Skeletal muscle satellite cell (primary cell): ENCODE data around the gene SMIM5.

Experiments used
- H3K27me3 ChIP-seq: 2 replicates; pipeline ENCODE4 v1.7.0; 2013; ENCODE audit warnings: low read length; ENCODE audit not compliant: control insufficient read depth, insufficient read depth
- H3K36me3 ChIP-seq: 2 replicates; pipeline ENCODE4 v1.7.0; 2013; ENCODE audit warnings: mild to moderate bottlenecking, control low read depth, low read length; ENCODE audit not compliant: insufficient read depth
- H3K4me1 ChIP-seq: 2 replicates; pipeline ENCODE4 v1.7.0; 2013; ENCODE audit warnings: low read length; ENCODE audit not compliant: control insufficient read depth, insufficient read depth
- H3K4me2 ChIP-seq: 2 replicates; pipeline ENCODE4 v1.7.0; 2013; ENCODE audit warnings: mild to moderate bottlenecking, low read length
- H3K4me3 ChIP-seq: 2 replicates; pipeline ENCODE4 v1.7.0; 2013; ENCODE audit warnings: low read length
- H3K9ac ChIP-seq: 2 replicates; pipeline ENCODE4 v1.7.0; 2013; ENCODE audit warnings: mild to moderate bottlenecking, low read depth, low read length, moderate library complexity
- H3K9me3 ChIP-seq: replicated peaks from 2 replicates; pipeline ENCODE4 v1.7.0; 2013; ENCODE audit warnings: mild to moderate bottlenecking, control low read depth, low read length

Gene SMIM5

GRCh38 chr17:75629157-75629556, 4.1 kb upstream of the SMIM5 start:
- H3K4me1 ChIP-seq, result peaks cover 12% of the 10 kb centered on the region
- no peaks in the 10 kb centered on the region for H3K27me3 ChIP-seq
- no peak overlapping the region for H3K4me2 ChIP-seq
- no peaks in the 10 kb centered on the region for H3K9me3 ChIP-seq
- no peaks in the 10 kb centered on the region for H3K36me3 ChIP-seq
- H3K9ac ChIP-seq, result no peak overlapping the region
- H3K4me3 ChIP-seq, result no peak overlapping the region

GRCh38 chr17:75630071-75630917, 2.9 kb upstream of the SMIM5 start:
- no peak overlapping the region for H3K9ac ChIP-seq
- peaks cover 16% of the 10 kb centered on the region for H3K4me1 ChIP-seq
- H3K4me3 ChIP-seq, result no peak overlapping the region
- no peaks in the 10 kb centered on the region for H3K9me3 ChIP-seq
- H3K27me3 ChIP-seq, result no peaks in the 10 kb centered on the region
- H3K4me2 ChIP-seq, result no peak overlapping the region
- no peaks in the 10 kb centered on the region for H3K36me3 ChIP-seq

DNA sequence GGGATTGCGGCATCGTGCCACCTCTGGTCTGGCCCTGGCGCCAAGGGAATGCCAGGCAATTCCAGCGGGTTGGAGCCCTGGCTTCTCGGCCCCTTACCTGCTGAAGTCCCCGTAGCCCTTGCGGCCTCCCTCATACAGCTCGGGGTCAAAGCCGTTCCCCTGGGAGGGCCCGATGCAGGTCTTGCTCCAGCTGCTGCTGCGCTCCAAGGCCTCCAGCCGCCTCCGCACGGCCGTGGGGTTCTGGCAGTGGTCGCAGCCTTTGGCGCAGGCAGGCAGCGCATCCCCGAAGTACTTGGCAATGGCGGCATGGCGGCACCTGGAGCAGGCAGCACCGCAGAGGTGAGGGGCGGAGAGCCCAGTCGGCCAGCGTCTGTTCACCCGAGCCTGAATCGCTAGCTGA, 1.9 kb upstream of the SMIM5 start:
- Histone ChIP-seq H3K27me3 (no peaks in the 10 kb centered on the region), H3K4me2 (no peak overlapping the region), H3K9ac (no peak overlapping the region), H3K4me3 (no peak overlapping the region), H3K4me1 (peaks cover 16% of the 10 kb centered on the region), H3K9me3 (no peaks in the 10 kb centered on the region), H3K36me3 (no peaks in the 10 kb centered on the region)

- H3K9me3 ChIP-seq, result no peaks in the 10 kb centered on the region
- H3K4me3 ChIP-seq, result no peak overlapping the region
- H3K4me1 ChIP-seq, result peaks cover 16% of the 10 kb centered on the region
- peak overlapping the region; percentile 31 for H3K9ac ChIP-seq
- H3K4me2 ChIP-seq, result no peak overlapping the region
- no peaks in the 10 kb centered on the region for H3K36me3 ChIP-seq
- H3K27me3 ChIP-seq, result no peaks in the 10 kb centered on the region
These were observed 806 bp upstream of the SMIM5 start for GRCh38 chr17:75632428-75632827.

DNA sequence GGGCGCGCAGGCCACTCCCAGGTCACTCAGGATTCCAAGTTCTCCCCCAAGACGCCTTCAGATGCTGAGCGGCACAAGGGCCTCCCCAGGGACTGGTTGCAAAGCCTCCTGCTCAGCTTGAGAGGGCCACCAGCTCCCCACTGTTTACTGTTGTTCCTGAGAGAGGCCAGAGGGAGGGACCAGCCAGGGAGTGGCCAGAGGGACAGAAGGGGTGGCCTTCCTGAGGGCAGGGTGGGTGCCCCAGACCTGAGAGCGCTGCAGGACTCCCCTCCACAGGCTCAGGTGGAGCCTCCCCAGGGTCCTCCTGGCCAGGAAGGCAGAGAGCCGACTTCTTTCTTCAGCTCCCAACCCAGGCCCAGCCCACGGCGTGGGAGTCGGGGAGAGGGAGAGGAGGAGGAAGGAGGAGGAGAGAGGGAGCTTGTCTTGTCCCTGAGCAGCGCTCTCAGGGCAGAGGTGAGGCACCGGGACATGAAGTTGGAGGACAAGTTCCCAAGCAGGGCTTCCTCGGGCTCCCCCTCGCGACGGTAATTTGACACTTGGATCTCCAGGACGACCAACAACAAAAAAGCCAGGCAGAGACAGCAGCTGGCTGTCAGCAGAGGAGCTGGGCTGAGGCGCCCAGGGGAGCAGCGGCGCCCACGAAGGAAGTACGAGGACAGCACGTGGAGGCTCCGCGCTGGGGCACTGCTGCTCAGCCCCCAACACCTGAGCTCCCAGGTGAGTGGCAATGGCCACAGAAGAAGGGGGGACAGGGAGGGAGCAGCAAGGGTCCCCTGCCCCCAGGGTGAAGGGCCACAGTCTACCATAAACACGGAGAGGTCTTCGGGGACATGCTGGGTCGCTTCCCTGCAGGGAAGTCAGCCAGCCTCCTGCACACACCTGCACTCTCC, 497 bp downstream of the SMIM5 start:
- H3K9ac ChIP-seq, result peak overlapping the region; percentile 61
- H3K36me3 ChIP-seq, result no peaks in the 10 kb centered on the region
- H3K4me3 ChIP-seq, result peak overlapping the region; percentile 30
- no peaks in the 10 kb centered on the region for H3K9me3 ChIP-seq
- H3K27me3 ChIP-seq, result no peaks in the 10 kb centered on the region
- peaks cover 16% of the 10 kb centered on the region for H3K4me1 ChIP-seq
- H3K4me2 ChIP-seq, result peak overlapping the region; percentile 60

DNA sequence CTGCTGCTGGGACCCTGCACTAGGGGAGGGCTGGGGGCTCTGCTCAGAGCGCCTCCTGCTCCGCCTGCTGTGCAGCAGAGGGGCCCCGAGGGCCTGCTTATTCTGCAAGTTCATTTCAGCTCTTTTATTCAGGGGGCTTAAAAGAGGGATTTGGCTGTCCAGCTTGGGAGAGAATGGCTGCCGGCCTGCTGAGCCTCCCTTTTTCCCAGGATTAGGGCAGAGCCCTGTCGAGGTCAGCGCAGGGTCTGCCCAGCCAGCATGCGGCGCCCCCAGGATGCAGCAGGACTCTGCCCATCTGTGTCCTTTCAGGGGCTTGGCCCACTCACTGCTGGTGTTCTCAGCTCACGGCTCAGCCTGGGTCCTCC, 1.1 kb downstream of the SMIM5 start:
- Histone ChIP-seq H3K36me3 (no peaks in the 10 kb centered on the region), H3K9me3 (no peaks in the 10 kb centered on the region), H3K9ac (no peak overlapping the region), H3K27me3 (no peaks in the 10 kb centered on the region), H3K4me3 (no peak overlapping the region), H3K4me2 (peak overlapping the region; percentile 60), H3K4me1 (peaks cover 16% of the 10 kb centered on the region)

DNA sequence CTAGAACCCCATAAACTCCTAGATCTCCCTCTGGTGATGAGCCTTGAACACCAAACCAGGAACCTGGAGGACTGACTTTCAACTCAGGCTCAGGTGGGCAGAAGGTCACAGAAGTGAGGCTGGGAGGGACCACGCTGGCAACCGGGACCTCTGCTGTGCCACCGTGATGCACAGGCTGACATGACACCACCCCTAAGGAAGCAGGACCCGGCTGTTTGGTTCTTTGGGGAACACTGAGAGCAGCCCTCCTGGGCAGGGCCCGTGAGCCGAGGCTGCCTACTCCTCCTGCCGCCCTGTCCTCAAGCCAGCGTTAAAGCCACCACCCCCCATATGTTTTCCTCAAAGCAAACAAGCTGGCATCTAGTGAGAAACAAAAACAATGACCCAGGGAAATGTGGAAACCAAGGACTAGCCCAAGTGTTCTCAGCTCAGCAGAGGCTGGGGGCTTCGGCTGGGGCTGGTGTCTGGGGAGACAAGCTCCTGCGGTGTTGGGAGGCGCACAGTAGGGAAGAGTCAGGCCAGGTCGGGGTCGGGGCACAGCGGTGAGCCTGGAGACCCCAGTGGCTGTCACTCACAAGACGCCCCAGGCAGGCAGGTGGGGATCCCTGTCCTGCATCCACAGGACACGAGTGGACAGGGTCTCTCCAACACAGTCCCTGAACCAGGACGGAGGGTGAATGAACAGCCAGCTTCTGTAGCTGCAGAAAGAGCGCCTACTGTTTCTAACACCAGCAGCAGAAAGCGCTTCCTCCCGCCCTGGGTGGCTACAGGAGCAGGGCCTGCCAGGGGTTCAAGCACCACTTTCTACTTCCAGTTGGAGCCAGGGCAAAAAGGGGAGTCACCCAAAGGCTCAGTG, 1.7 kb downstream of the SMIM5 start:
- Histone ChIP-seq H3K4me1 (peaks cover 16% of the 10 kb centered on the region), H3K4me3 (no peak overlapping the region), H3K9me3 (no peaks in the 10 kb centered on the region), H3K36me3 (no peaks in the 10 kb centered on the region), H3K9ac (no peak overlapping the region), H3K27me3 (no peaks in the 10 kb centered on the region), H3K4me2 (no peak overlapping the region)

DNA sequence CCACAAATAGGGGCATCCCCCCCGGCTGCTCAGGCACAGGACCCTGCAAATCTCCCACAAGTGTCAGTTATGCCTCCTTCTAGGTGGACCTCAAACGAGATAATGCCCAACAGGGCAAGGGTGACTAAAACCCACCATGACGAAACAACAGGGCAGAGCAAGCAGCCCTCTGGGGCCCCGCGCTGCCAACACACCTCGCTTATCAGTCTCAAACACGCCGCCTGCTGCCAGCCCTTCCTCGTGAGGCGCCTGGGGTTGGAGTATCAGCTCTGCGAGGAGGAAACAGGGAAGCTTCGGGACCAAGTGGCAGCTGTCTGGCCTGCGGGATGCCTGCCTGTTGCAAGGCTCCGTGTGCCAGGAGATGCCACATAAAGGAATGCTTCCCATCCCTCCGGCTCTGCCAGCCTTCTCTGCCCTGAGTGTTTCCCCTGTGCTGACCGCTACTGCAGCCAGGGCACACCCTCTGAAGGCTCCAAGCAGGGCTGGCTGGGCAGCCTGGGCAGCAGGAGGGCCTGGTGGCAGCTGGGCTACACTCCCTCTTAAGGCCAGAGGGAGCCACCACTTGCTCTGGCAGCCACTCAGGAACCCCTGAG, 2.5 kb downstream of the SMIM5 start:
- H3K27me3 ChIP-seq, result no peaks in the 10 kb centered on the region
- H3K4me2 ChIP-seq, result no peak overlapping the region
- H3K4me1 ChIP-seq, result peaks cover 16% of the 10 kb centered on the region
- H3K9me3 ChIP-seq, result no peaks in the 10 kb centered on the region
- H3K4me3 ChIP-seq, result no peak overlapping the region
- no peak overlapping the region for H3K9ac ChIP-seq
- H3K36me3 ChIP-seq, result no peaks in the 10 kb centered on the region

DNA sequence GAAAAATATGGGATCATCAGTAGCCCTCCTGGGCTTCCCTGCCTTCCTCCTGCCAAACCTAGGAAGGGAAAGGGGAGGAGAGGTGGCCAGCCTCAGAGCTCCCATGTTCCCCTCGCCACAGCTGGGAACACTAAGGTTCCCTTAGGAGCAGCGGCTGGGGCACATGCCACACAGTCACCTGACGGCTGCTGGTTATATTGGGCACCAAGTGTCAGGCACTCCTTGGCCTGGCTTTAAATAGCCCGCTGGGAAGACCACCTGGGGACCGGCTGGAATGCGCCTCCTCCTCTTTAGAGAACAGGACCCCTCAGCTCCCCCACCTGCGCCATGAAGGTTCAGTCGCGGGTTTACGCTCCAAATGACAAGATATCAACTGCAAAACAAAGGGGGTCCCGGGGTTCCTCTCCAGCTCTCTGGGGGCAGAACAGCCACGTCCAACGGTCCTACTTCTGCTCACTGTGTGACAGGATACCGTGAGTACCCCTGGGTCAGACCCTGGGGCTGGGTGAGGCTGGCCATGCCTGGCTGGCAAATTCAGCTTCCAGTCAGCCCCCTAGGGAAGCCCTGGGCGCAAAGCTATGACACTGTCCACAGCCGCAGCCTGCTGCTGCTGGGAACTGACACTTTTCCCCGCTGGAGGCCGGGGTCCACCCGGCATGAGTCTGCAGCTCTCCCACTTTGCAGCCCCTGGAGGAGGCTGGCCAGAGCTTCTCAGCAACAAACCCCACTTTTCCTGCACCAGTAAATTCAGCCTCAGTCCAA, 3.3 kb downstream of the SMIM5 start:
- no peaks in the 10 kb centered on the region for H3K9me3 ChIP-seq
- H3K4me1 ChIP-seq, result peaks cover 16% of the 10 kb centered on the region
- H3K4me2 ChIP-seq, result no peak overlapping the region
- no peaks in the 10 kb centered on the region for H3K36me3 ChIP-seq
- no peaks in the 10 kb centered on the region for H3K27me3 ChIP-seq
- H3K9ac ChIP-seq, result no peak overlapping the region
- no peak overlapping the region for H3K4me3 ChIP-seq

DNA sequence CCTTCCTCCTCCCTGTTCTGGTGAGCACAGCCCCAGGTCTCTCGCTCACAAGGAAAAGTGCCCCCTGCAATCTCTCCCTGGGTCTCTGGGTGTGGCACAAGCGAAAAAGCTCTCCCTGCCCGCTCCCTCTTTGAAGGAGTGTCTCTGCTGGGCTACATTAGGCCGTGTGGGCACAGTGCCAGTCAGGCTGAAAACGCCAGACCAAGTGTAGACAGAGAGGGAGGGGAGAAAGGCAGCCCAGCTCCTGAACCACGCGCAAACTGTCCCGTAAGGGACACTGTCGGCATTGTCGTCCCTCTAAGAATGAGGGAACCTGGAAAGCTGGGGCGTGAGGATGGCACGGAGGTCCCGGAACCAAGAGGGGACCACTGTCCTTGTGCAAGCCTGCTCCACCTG, 3.9 kb downstream of the SMIM5 start:
- Histone ChIP-seq H3K4me1 (peaks cover 16% of the 10 kb centered on the region), H3K4me2 (no peak overlapping the region), H3K9me3 (no peaks in the 10 kb centered on the region), H3K27me3 (no peaks in the 10 kb centered on the region), H3K9ac (no peak overlapping the region), H3K36me3 (no peaks in the 10 kb centered on the region), H3K4me3 (no peak overlapping the region)
